Islet precursor cell (in vitro differentiated cells): ENCODE measurements around the gene LYPD1.
"Not testable (repeated sequence)": the region's sequence is repeated elsewhere in the genome, so short reads cannot be mapped to it uniquely, and the experiment has no call there.

Experiments used
- DNase-seq: peaks from one replicate; pipeline ENCODE4 v3.0.0-alpha.2; 2018

LYPD1 gene

GRCh38 chr2:132669908-132670495, at the start of gene LYPD1:
Gene LYPD1, minus strand, starts transcription at chr2:132670205. Its CDS starts 273 bp downstream, at chr2:132669932.
- DNase-seq: peak; percentile 71

DNA sequence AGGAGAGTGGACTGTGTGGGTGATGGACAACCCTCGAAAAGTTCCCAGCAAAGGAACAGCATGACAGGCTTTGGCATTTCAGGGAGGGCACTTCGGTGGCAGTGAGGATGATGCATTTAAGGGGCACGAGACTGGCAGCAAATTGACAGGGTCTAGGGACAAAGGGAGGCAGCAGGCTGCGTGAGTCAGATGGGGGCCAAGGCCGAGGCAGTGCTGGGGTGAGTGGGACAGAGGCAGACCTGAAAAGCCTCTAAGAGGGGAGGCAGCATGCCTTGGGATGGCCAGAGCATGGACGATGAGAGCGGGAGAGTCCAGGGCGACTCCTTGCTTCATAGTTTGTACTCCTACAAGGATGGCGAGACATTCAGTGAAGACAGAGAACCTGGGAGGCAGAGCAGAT, 49.5 kb upstream of the LYPD1 start:
- no peak for DNase-seq

- DNase-seq: no peak
Observed at GRCh38 chr2:132716954-132717353, 46.9 kb upstream of the LYPD1 start.

DNA sequence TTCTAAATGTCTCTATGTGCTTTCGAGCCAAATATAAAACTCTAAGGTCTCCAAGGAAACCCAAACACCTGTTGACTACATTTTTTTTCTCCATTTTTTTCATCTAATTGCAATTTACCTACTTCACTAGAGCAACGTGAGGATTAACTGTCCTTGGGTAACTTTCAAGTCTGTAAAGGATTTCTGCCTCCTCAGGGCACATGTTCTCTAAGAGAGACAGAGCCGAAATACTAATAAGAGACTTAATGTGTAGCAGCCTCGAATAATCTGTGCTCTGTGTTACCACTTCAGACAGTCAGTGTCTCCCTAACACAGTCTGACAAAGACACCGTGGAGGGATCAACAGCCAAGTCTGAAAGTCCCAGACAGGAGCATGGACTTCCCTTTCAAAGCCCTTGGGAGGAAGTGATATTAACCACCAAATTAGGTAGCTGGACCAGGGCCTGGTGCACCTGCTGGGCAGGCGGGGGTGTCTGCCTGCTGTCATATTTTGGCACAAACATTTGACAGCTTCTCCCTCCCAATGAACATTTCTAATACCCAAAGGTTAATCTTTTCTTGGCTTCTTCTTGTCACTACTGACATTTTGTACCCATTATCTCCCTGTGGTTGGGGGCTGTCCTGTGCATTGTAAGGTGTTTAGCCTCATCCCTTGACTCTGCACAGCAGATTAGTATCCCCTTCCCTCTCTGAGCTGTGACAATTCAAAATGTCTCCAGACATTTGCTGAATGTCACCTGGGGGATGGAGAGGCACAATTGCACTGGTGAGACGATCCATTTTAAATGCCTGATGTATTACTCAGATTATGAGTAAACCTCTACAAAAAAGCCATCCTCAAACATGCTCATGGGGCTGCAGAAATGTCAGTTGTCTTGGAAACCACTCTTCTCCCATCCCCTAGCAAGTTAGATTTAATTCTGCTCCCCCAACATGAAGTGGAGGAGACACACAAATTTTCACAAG, 45.7 kb upstream of the LYPD1 start:
- DNase-seq: no peak

DNA sequence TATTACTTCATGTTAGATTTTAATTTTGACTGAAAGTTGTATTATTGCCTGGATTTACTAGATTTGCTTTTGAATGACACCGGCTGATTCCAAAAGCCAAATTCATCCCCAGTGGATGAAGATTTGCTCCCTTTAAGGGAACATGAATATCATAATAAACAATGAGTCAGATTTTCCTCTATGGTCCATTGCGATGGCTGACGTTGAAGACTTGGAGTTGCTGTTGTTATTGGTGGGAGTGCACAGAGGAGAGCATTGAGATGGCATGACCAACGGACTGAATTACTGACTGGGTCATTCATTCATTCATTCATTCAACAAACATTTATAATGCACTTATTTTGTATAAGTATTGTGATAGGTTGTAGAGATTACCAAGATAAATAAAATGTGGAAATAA, 33.4 kb upstream of the LYPD1 start:
- no peak for DNase-seq

DNA sequence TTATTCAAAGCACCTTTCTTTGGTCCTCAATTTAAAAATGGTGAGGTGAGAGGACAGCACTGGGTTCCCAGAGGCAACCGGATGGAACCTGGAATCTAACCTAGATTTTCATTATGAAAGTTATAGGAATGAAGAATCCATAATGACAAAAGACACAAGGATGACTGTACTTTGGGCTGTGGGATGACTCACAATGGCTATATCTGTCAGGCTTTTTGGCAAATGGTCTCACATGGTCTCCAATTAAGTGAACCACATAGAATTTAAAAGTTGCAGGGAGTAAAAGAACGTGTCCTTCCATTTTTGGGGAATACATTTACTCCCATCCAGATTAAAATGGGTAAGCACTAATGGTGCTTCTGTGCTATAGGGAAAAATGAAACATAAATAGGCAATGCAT, 31.8 kb upstream of the LYPD1 start:
- DNase-seq: no peak

- not testable (repeated sequence) for DNase-seq
Observed at GRCh38 chr2:132699802-132700201, 29.8 kb upstream of the LYPD1 start.

DNA sequence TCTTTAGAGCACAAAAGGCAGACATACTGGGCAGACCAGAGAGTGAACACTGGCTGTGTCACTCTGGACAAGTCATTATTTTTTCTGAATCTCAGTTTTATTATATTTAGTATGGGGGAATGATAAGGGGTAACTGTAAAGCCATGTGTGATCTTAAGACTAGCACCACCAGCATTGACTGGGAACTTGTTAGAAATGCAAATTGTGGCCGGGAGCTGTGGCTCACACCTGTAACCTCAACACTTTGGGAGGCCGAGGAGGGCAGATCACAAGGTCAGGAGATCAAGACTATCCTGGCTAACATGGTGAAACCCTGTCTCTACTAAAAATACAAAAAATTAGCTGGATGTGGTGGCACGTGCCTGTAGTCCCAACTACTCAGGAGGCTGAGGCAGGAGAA, 28.3 kb upstream of the LYPD1 start:
- not testable (repeated sequence) for DNase-seq

- no peak for DNase-seq
Observed at GRCh38 chr2:132697556-132698205, 27.7 kb upstream of the LYPD1 start.

DNA sequence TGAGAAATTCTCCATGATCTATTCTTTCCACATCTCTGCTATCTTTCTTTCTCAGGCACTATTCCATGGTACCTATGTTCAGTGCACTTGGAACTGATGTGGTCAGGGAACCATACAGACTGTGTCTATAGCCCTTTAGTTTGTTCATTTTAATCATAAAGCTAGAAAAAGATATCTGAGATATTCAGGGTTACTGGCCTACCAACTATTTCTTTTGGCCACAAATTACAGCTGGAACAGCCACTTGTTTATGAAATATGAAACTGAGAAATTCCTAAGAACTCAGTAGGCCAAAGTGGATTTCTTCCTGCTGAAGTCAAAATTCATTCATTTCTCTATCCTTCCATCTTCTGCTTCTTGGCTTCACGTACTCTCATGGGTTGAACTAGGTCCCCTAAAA, 22.8 kb upstream of the LYPD1 start:
- no peak for DNase-seq

DNA sequence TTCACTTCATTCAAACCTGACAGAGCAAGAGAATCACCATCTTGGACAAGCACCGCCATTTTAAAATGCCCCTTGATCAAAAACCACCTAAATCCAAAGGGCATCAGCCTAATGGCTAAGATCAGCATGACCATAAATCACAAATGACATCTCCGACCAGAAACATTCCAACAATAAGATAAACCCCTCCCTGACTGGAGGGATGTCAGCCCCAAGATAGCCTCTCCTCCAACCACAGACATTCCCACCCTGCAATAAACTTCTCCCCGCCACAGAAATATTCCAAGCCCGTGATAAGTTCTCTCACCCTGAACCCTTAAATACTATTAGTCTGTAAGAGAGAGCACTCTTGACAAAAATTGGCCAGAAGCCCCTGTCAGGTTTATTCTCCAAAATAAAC, 21.6 kb upstream of the LYPD1 start:
- no peak for DNase-seq

GRCh38 chr2:132690664-132691303, 20.8 kb upstream of the LYPD1 start:
- no peak for DNase-seq

DNA sequence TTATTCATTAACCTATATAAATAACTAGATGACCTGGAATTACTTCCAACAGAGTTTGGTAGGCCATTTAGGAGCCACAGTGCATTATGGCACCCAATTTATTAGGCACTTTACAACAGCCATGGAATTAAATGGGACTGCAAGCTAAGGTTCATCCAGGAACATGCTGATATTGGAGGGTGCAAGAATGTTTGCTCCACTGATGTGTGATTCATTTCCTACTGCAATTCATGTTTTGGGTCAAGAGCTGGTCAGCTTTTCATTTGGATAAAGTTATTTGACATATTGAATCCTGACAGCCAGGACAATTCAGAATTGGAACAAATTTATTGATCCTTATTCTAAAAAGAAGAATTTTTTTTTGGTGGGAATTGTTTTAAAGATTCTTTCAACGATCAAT, 11.8 kb upstream of the LYPD1 start:
- DNase-seq: no peak

DNA sequence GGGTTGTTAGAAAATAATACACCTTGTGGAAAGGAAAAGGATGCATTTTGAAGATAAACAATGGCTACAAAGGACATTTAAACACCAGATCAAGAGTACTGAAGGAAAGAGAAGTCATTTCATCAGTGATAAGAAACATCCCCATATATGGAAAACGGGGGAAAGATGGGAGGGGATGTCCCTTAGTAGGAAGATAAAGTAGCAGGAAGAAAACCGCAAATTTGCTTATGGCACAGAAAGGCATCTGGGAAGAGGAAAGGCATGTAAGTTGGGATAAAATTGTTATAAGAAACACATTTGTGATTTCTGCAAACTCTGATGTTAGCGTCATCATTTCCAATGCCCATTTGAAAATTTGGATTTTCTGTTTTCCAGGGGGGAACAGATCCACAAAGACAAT, 10.5 kb upstream of the LYPD1 start:
- no peak for DNase-seq

GRCh38 chr2:132678483-132678882, 8.5 kb upstream of the LYPD1 start:
- no peak for DNase-seq

GRCh38 chr2:132677661-132678060, 7.7 kb upstream of the LYPD1 start:
- no peak for DNase-seq

DNA sequence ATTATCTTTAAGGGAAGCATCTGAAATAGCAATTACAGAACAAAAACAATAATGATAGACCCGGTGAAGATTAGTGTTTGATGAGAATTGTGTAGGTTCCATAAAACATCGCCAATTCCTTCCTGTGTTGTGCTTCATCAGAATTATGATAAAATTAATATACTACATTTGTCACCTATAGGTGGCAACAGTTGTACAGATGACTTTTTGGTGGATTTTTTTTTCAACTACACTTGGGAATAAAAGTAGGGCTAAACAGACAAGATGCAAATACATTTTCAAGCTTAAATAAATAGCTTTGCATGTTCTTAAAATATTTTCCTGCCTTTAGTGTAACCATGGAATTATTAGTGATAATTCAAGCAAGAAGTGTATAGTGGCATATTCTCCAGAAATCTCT, 7.0 kb upstream of the LYPD1 start:
- no peak for DNase-seq

DNA sequence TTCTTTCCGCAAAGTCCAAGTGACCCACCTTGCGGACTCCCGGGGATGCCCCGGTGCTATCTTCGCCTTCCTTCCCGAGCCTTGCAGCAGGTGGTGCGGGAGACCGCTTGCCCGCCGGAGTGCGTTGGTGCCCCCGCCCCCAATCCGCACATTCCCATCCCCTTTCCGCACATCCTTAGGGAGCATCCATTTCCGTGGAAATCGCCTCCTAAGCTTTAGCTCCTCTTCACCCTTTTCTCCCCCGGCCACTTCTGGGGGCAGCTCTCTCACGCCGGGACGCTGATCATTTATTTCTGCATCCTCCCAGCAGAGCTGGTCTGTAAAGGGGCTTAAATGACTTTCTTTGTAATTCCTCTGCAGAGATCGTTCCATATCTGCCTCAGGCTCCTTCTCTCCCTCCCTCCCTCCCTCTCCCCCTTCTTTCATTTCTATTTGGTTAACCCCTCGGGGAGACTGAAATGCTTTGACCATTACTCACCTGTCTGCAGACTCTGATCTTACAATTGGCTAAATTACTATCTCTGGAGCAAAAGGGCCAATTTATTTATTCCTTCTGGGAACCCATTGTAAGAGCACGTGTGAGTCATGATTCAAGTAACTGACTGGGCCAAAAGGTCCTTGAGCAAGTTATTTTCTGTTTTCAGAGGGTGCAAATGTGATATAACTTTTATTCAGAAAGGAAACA, 1.3 kb upstream of the LYPD1 start:
- DNase-seq: peak; percentile 88

- peak; percentile 71 for DNase-seq
Observed at GRCh38 chr2:132670496-132671150, 618 bp upstream of the LYPD1 start.

DNA sequence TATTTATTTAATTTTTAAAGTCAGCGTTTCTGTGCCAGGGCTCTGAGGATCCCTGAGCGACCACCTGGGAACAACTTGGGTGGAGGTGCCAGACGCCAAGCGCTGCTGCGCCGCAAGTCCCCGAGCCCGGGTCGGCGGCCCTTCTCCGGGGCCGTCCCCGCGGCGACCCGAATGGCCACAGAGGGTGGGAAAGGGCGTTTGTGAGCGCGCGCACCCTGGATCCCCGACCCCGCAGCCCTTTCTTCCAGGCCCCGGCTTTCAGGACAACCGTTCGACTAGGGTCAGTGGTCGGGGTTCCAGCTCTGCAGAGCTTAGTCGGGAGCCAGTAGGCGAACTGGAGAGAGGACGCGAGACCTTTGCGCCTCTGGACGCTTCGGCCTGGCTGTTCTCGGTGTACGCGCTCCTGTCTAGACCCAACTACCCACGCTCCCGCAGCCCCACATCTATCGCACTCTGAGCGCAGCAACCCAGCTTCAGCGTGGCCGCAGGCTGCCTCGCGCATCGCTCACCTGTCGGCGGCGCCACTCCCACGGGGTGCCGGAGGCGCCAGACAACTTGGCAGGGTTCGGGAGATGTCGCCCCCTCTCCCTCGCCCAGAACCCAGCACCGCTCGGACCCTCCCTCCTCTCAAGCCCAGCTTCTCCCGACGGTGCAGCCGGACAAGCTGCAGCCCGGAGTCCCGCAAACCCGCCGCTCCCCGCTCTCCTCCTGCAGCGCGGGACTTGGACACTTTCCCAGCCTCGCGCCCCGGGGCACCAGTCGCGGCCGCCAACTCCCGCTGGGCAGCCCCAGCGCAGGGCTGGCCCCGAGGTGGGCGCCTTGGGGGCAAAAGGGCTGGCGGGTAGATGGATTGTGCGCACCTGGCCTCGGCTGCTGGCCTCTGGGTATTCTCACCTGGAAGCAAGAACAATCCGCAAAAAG, 758 bp downstream of the LYPD1 start:
- peak; percentile 71 for DNase-seq
